ENCODE measurements around the gene C2orf72.

C2orf72 gene

DNA sequence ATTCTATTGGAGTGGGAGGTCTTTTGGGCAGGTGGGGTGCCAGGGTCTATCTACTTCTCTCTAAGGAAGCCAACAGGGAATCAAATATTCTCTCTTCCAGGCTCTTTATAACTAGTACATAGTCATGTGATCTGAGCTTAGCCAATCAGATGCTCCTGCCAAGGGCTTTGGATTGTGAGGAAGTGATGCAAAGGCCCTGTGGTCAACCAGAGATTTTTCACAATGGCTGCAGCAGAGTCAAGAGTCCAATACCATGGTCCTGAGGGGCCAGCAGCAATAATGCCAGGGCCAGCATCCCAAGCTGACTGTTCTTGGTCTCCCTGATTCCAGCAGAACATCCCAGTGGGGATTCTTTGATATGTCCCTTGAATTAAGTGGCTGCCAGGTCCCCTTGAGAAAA, 8.4 kb upstream of the C2orf72 start:
- no peak for DNase-seq (ENCODE audit: low spot score)

GRCh38 chr2:231029563-231029962, 7.8 kb upstream of the C2orf72 start:
- no peak overlapping the region for H3K4me3 ChIP-seq
- TF ChIP-seq, protein P1, sequence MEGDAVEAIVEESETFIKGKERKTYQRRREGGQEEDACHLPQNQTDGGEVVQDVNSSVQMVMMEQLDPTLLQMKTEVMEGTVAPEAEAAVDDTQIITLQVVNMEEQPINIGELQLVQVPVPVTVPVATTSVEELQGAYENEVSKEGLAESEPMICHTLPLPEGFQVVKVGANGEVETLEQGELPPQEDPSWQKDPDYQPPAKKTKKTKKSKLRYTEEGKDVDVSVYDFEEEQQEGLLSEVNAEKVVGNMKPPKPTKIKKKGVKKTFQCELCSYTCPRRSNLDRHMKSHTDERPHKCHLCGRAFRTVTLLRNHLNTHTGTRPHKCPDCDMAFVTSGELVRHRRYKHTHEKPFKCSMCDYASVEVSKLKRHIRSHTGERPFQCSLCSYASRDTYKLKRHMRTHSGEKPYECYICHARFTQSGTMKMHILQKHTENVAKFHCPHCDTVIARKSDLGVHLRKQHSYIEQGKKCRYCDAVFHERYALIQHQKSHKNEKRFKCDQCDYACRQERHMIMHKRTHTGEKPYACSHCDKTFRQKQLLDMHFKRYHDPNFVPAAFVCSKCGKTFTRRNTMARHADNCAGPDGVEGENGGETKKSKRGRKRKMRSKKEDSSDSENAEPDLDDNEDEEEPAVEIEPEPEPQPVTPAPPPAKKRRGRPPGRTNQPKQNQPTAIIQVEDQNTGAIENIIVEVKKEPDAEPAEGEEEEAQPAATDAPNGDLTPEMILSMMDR (IDR thresholded peaks at IDR 0.05) = no peak
- no peak overlapping the region for H3K27ac ChIP-seq
- DNase-seq (ENCODE audit: low spot score) = no peak

More for the DNA sequence above, 8.4 kb upstream of the C2orf72 start:
- TF ChIP-seq, protein P1 (IDR thresholded peaks at IDR 0.05) = no peak
- H3K27ac ChIP-seq = no peak overlapping the region
- H3K4me3 ChIP-seq = no peak overlapping the region

- Histone ChIP-seq H3K4me3 (no peak overlapping the region), H3K27ac (no peak overlapping the region)
- TF ChIP-seq, protein P1 (IDR thresholded peaks at IDR 0.05) = no peak
- no peak for DNase-seq (ENCODE audit: low spot score)
Observed at GRCh38 chr2:231030725-231031124, 6.6 kb upstream of the C2orf72 start.

GRCh38 chr2:231032575-231033140, 4.7 kb upstream of the C2orf72 start:
- no peak for DNase-seq (ENCODE audit: low spot score)
- Histone ChIP-seq H3K27ac (no peak overlapping the region), H3K4me3 (no peak overlapping the region)

DNA sequence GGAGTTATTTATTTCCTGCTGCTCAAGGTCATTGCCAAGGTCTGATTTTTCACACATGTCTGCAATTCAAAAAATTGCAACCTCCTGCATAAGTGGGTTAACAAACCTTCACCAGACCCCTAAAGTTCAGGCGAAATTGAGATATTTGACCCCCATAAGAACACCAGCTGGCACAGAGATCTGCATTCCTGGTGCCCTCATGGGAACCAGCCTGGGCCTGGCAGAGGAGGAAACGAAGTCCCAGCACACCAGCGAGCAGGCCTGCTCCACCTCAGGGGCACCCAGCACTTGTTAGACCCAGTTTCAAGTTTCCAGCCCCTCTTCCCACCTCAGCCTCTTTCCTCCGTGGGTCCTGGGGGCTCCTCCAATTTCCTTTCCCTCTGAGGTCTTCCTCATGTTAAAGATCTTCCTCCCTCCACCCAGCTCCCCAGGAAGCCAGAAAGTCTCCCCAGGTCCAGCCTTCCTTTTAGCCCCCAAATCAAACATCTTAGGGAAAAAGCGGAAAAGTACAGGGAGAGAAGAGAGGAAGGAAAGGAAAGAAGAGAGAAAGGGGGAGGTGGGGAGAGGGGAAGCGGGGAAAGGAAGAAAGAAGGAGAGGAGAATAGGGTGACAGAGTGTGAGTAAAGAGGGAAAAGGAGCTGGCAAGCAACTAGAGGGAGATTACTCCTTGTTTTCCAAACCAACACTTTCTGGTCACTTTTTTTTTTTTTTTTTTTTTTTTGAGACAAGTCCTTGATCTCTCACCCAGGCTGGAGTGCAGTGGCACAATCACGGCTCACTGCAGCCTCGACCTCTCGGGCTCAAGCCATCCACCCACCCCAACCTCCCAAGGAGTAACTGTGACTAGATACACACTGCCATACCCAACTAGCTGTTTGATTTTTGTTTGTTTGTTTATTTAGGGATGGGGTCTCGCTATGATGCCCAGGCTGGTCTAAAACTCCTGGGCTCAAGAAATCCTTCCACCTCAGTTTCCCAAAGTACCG, 3.9 kb upstream of the C2orf72 start:
- Histone ChIP-seq H3K27ac (no peak overlapping the region), H3K4me3 (no peak overlapping the region)
- no peak for DNase-seq (ENCODE audit: low spot score)
- TF ChIP-seq, protein P1 (IDR thresholded peaks at IDR 0.05) = no peak

More at GRCh38 chr2:231032575-231033140, 4.7 kb upstream of the C2orf72 start:
- TF ChIP-seq, protein P1 (IDR thresholded peaks at IDR 0.05) = no peak

DNA sequence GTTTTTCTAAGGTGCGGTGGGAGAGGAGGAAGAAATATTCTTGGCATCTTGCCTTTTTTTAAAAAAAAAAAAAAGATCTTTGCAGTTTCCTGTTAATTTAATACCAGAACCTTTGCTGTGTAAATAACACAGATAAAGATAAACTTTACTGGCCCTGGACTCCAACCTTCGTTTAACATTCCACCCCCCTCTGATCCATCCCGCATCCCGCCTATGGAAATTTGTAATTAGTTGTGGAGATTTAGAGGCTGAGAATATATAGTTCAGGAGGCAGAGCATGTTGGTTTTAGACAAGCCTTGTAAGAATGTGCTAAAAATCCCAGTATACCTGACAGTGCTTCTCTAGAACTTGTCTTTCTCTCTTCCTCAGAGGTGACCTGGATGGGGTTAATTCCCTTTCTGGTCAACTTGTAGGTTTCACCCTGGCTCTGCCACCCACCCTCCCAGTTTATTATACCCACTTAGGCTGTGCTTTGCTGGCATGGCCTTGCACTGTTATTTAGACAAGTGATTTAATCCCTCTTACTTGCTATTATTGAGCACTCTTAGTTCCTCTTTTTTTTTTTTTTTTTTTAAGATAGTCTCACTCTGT, 2.9 kb upstream of the C2orf72 start:
- no peak overlapping the region for H3K27ac ChIP-seq
- TF ChIP-seq, protein P1 (IDR thresholded peaks at IDR 0.05) = no peak
- no peak overlapping the region for H3K4me3 ChIP-seq
- no peak for DNase-seq (ENCODE audit: low spot score)

Measured in coronary artery (tissue), 2 donors.